HEK293 (cell line): Measurements from ENCODE around the gene TPM1.

Experiments
- CTCF ChIA-PET: fragments of 350-600 bp; formaldehyde crosslinking; extraction: SDS; loops from one replicate; lab custom pipeline; 2021; ENCODE audit warnings: antibody characterized with exemption; lab: Yijun Ruan, JAX
- POLR2A ChIA-PET: fragments of 300-600 bp; formaldehyde crosslinking; extraction: SDS; loops from one replicate; lab custom pipeline; 2020; ENCODE audit warnings: antibody characterized with exemption, inconsistent platforms; lab: Yijun Ruan, JAX
- H3K27ac ChIP-seq: fragments of 200-500 bp; sonication (Bioruptor generic); 2 replicates; pipeline ENCODE4 v1.5.1; 2014; ENCODE audit warnings: low read depth, low read length, control low read depth, inconsistent platforms; ENCODE audit errors: extremely low read depth
- H3K36me3 ChIP-seq, 2 experiments: fragments of 200-500 bp in 1 of 2; sonication (Bioruptor generic) in 1 of 2; 1 replicate in 1 of 2; 2 replicates in 1 of 2; pipeline ENCODE4 v1.5.1; 2014 to 2017; ENCODE audit warnings: inconsistent platforms in 2 of 2, low read length in 2 of 2; ENCODE audit not compliant: control insufficient read depth in 2 of 2, insufficient read depth in 1 of 2
- H3K4me1 ChIP-seq: fragments of 200-500 bp; sonication (Bioruptor generic); 2 replicates; pipeline ENCODE4 v1.5.1; 2014; ENCODE audit warnings: mild to moderate bottlenecking, low read length, inconsistent platforms; ENCODE audit not compliant: control insufficient read depth, insufficient read depth
- H3K4me3 ChIP-seq: 2 replicates; pipeline ENCODE4 v1.5.1; 2011; ENCODE audit warnings: low read depth, mild to moderate bottlenecking, control low read depth, low read length, moderate library complexity
- H3K9me3 ChIP-seq: fragments of 200-500 bp; sonication (Bioruptor generic); 2 replicates; pipeline ENCODE4 v1.5.1; 2014; ENCODE audit warnings: low read depth, low read length, inconsistent platforms; ENCODE audit not compliant: control insufficient read depth, insufficient read depth
- KLF1 ChIP-seq: fragments of 450-650 bp; formaldehyde crosslinking; IDR thresholded peaks from 2 replicates; pipeline ENCODE4 v1.5.1; 2016; ENCODE audit warnings: missing biosample characterization, missing genetic modification characterization
- KLF9 ChIP-seq: fragments of 450-650 bp; formaldehyde crosslinking; IDR thresholded peaks from 2 replicates; pipeline ENCODE4 v1.5.1; 2016; ENCODE audit warnings: missing biosample characterization, missing genetic modification characterization, low read depth
- MYNN ChIP-seq: fragments of 450-650 bp; formaldehyde crosslinking; IDR thresholded peaks from 2 replicates; pipeline ENCODE4 v1.5.1; 2016; ENCODE audit warnings: missing biosample characterization, missing genetic modification characterization, borderline replicate concordance
- ZEB2 ChIP-seq: fragments of 450-650 bp; formaldehyde crosslinking; IDR thresholded peaks from 2 replicates; pipeline ENCODE4 v1.5.1; 2016; ENCODE audit warnings: missing biosample characterization, missing genetic modification characterization
- ZNF221 ChIP-seq: fragments of 450-650 bp; formaldehyde crosslinking; IDR thresholded peaks from 2 replicates; pipeline ENCODE4 v1.5.1; 2017; ENCODE audit warnings: missing biosample characterization, missing genetic modification characterization, borderline replicate concordance
- ZNF248 ChIP-seq: fragments of 450-650 bp; formaldehyde crosslinking; IDR thresholded peaks from 2 replicates; pipeline ENCODE4 v1.5.1; 2017; ENCODE audit warnings: missing biosample characterization, missing genetic modification characterization
- ZNF292 ChIP-seq: fragments of 450-650 bp; formaldehyde crosslinking; IDR thresholded peaks from 2 replicates; pipeline ENCODE4 v1.5.1; 2016; ENCODE audit warnings: low read depth, missing biosample characterization, missing genetic modification characterization, borderline replicate concordance
- ZNF311 ChIP-seq: fragments of 450-650 bp; formaldehyde crosslinking; IDR thresholded peaks from 2 replicates; pipeline ENCODE4 v1.5.1; 2017; ENCODE audit warnings: missing biosample characterization, missing genetic modification characterization, borderline replicate concordance
- ZNF341 ChIP-seq: fragments of 450-650 bp; formaldehyde crosslinking; IDR thresholded peaks from 2 replicates; pipeline ENCODE4; 2016; ENCODE audit warnings: low read depth, missing biosample characterization, missing genetic modification characterization
- ZNF37A ChIP-seq: fragments of 450-650 bp; IDR thresholded peaks from 2 replicates; pipeline ENCODE4 v1.5.1; 2018; ENCODE audit warnings: missing biosample characterization, missing genetic modification characterization
- ZNF404 ChIP-seq: fragments of 450-650 bp; formaldehyde crosslinking; IDR thresholded peaks from 2 replicates; pipeline ENCODE4 v1.5.1; 2017; ENCODE audit warnings: missing biosample characterization, missing genetic modification characterization
- ZNF626 ChIP-seq: fragments of 450-650 bp; sonication (Bioruptor Pico); formaldehyde crosslinking; IDR thresholded peaks from 2 replicates; pipeline ENCODE4 v1.5.1; 2018; ENCODE audit warnings: missing biosample characterization, missing genetic modification characterization, inconsistent platforms
- ZNF670 ChIP-seq: fragments of 450-650 bp; formaldehyde crosslinking; IDR thresholded peaks from 2 replicates; pipeline ENCODE4 v1.5.1; 2016; ENCODE audit warnings: missing biosample characterization, missing genetic modification characterization, low read depth
- ZNF76 ChIP-seq: fragments of 450-650 bp; formaldehyde crosslinking; IDR thresholded peaks from 2 replicates; pipeline ENCODE4; 2016; ENCODE audit warnings: low read depth, missing biosample characterization, missing genetic modification characterization, borderline replicate concordance
- ZNF776 ChIP-seq: fragments of 450-650 bp; formaldehyde crosslinking; IDR thresholded peaks from 2 replicates; pipeline ENCODE4 v1.5.0; 2017; ENCODE audit warnings: missing biosample characterization, missing genetic modification characterization, borderline replicate concordance
- TF ChIP-seq, protein P1 (sequence below): sonication (generic); formaldehyde crosslinking; IDR thresholded peaks from 2 replicates; pipeline ENCODE4 v1.8.1; 2022; ENCODE audit warnings: mild to moderate bottlenecking, moderate library complexity, missing genetic modification reagents
- TF ChIP-seq, protein P2 (sequence below): fragments of 450-650 bp; formaldehyde crosslinking; IDR thresholded peaks from 2 replicates; pipeline ENCODE4 v1.5.1; 2016; ENCODE audit warnings: missing biosample characterization, missing genetic modification characterization
- TF ChIP-seq, protein P3 (sequence below): fragments of 450-650 bp; formaldehyde crosslinking; IDR thresholded peaks from 2 replicates; pipeline ENCODE4 v1.5.1; 2016; ENCODE audit warnings: missing biosample characterization, missing genetic modification characterization
- TF ChIP-seq, protein P4 (sequence below): fragments of 450-650 bp; formaldehyde crosslinking; IDR thresholded peaks from 2 replicates; pipeline ENCODE4 v1.5.1; 2016; ENCODE audit warnings: missing biosample characterization, missing genetic modification characterization
- TF ChIP-seq, protein P5 (sequence below): fragments of 450-650 bp; formaldehyde crosslinking; IDR thresholded peaks from 2 replicates; pipeline ENCODE4 v1.5.1; 2016; ENCODE audit warnings: missing biosample characterization, missing genetic modification characterization
- TF ChIP-seq, protein P6 (sequence below): fragments of 450-650 bp; formaldehyde crosslinking; IDR thresholded peaks from 2 replicates; pipeline ENCODE4 v1.5.1; 2016; ENCODE audit warnings: missing biosample characterization, missing genetic modification characterization

The TPM1 gene

DNA sequence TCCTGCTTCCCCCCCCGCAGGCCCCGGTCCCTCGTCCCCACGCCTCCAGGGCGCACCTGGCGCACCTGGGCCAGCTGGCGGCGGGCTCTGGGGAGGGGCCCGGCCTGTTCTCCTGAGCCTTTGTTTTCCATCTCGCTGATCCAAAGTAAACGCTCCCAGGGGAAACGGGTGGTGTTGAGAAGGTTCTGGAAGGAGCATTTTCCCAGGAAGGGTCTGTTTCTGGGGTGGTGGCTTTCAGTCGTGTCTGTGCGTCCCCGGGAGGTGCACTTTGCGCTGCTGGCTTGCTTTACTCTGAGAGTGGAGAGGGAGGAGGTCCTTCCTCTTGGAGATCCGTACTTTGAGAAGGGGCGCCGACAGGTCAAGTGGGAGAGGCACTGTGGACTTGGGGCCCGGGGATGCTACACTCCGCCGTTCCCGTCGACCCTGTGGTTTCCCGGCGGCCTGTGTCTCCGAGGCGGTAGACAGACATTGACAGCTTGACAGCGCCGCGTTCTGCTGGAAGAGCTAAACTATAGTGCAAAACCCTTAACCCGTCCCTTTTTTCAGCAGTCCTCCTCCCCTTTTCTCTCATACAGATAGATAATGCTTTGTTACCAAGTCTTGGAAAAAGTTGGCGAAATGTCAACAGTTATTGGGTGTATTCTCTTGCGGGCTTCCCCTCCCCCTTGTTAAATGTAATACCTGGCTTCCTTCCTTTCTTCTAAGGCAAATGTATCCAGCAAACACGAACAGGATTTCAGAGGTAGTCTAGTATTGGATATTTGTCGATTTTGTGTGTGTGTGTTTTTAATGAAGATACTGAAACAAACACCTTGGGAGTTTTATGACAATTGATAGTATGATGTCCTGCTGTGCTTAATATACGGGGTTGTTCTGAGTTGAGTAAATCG, 6.5 kb downstream of the TPM1 start (continued):
- TF ChIP-seq KLF1 (tag by site-specific recombination) (no peak; the same call in 1 of the 2 replicates), ZNF341 (tag by site-specific recombination) (peak; percentile 79), ZNF292 (tag by site-specific recombination) (no peak), ZEB2 (tag by site-specific recombination) (peak; percentile 14; the same call in 1 of the 2 replicates), KLF9 (tag by site-specific recombination) (0 out of 2 replicates have a peak, but pooled peaks have one; percentile 0), ZNF76 (tag by site-specific recombination) (peak; percentile 87)
- TF ChIP-seq, protein P1, sequence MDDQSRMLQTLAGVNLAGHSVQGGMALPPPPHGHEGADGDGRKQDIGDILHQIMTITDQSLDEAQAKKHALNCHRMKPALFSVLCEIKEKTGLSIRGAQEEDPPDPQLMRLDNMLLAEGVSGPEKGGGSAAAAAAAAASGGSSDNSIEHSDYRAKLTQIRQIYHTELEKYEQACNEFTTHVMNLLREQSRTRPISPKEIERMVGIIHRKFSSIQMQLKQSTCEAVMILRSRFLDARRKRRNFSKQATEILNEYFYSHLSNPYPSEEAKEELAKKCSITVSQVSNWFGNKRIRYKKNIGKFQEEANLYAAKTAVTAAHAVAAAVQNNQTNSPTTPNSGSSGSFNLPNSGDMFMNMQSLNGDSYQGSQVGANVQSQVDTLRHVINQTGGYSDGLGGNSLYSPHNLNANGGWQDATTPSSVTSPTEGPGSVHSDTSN (CRISPR knock-in tag) = no peak
- TF ChIP-seq, protein P2, sequence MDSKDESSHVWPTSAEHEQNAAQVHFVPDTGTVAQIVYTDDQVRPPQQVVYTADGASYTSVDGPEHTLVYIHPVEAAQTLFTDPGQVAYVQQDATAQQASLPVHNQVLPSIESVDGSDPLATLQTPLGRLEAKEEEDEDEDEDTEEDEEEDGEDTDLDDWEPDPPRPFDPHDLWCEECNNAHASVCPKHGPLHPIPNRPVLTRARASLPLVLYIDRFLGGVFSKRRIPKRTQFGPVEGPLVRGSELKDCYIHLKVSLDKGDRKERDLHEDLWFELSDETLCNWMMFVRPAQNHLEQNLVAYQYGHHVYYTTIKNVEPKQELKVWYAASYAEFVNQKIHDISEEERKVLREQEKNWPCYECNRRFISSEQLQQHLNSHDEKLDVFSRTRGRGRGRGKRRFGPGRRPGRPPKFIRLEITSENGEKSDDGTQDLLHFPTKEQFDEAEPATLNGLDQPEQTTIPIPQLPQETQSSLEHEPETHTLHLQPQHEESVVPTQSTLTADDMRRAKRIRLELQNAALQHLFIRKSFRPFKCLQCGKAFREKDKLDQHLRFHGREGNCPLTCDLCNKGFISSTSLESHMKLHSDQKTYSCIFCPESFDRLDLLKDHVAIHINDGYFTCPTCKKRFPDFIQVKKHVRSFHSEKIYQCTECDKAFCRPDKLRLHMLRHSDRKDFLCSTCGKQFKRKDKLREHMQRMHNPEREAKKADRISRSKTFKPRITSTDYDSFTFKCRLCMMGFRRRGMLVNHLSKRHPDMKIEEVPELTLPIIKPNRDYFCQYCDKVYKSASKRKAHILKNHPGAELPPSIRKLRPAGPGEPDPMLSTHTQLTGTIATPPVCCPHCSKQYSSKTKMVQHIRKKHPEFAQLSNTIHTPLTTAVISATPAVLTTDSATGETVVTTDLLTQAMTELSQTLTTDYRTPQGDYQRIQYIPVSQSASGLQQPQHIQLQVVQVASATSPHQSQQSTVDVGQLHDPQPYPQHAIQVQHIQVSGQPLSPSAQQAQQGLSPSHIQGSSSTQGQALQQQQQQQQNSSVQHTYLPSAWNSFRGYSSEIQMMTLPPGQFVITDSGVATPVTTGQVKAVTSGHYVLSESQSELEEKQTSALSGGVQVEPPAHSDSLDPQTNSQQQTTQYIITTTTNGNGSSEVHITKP (tag by site-specific recombination) = peak; percentile 79
- TF ChIP-seq, protein P3, sequence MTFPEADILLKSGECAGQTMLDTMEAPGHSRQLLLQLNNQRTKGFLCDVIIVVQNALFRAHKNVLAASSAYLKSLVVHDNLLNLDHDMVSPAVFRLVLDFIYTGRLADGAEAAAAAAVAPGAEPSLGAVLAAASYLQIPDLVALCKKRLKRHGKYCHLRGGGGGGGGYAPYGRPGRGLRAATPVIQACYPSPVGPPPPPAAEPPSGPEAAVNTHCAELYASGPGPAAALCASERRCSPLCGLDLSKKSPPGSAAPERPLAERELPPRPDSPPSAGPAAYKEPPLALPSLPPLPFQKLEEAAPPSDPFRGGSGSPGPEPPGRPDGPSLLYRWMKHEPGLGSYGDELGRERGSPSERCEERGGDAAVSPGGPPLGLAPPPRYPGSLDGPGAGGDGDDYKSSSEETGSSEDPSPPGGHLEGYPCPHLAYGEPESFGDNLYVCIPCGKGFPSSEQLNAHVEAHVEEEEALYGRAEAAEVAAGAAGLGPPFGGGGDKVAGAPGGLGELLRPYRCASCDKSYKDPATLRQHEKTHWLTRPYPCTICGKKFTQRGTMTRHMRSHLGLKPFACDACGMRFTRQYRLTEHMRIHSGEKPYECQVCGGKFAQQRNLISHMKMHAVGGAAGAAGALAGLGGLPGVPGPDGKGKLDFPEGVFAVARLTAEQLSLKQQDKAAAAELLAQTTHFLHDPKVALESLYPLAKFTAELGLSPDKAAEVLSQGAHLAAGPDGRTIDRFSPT = no peak
- TF ChIP-seq, protein P4, sequence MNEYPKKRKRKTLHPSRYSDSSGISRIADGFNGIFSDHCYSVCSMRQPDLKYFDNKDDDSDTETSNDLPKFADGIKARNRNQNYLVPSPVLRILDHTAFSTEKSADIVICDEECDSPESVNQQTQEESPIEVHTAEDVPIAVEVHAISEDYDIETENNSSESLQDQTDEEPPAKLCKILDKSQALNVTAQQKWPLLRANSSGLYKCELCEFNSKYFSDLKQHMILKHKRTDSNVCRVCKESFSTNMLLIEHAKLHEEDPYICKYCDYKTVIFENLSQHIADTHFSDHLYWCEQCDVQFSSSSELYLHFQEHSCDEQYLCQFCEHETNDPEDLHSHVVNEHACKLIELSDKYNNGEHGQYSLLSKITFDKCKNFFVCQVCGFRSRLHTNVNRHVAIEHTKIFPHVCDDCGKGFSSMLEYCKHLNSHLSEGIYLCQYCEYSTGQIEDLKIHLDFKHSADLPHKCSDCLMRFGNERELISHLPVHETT (tag by site-specific recombination) = no peak

DNA sequence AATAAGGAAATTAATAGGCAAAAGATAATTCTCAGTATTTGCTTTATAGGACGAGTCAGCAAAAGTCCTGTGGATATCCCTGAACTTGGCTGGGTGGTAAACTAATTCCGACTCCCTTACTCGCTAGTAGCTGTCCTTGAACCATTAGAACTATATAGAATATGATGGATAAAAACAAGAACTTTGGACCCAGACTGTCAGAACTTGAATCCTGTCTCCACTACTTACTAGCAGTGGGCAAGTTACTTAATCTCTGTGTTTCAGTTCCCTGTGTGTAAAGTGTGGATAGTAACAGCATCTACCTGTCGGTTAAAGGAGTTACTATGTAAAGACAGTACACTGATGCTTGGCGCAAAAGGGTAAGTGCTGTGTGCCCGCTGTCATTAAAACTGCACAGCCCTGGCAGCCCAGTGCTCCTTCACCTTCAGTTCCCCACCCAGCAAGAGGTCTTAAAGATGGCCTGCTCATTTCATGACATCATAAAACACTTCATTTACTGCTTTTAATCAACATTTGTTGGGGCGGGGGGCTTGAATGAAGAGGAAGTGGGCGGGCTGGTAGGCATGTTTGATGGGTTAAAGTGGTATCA, 7.3 kb downstream of the TPM1 start:
- no peak overlapping the region for H3K4me3 ChIP-seq
- H3K27ac ChIP-seq = peak overlapping the region; percentile 68; the same call in 1 of the 2 replicates
- no peaks in the 10 kb centered on the region for H3K9me3 ChIP-seq
- H3K4me1 ChIP-seq = peaks cover 41% of the 10 kb centered on the region
- H3K36me3 ChIP-seq = no peaks in the 10 kb centered on the region
- POLR2A ChIA-PET = no interaction called here
- CTCF ChIA-PET = interaction anchor here (0.6 kb wide), 1 partner anchor 308 kb away, joined by 3 read pairs; no protein-coding TSS in a partner anchor
- TF ChIP-seq, protein P5, sequence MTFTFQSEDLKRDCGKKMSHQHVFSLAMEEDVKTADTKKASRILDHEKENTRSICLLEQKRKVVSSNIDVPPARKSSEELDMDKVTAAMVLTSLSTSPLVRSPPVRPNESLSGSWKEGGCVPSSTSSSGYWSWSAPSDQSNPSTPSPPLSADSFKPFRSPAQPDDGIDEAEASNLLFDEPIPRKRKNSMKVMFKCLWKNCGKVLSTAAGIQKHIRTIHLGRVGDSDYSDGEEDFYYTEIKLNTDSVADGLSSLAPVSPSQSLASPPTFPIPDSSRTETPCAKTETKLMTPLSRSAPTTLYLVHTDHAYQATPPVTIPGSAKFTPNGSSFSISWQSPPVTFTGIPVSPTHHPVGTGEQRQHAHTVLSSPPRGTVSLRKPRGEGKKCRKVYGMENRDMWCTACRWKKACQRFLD (tag by site-specific recombination) = no peak
- TF ChIP-seq ZNF248 (tag by site-specific recombination) (no peak), ZNF311 (no peak), ZNF670 (no peak), ZNF776 (tag by site-specific recombination) (no peak), ZNF626 (tag by site-specific recombination) (no peak), MYNN (tag by site-specific recombination) (no peak), ZNF37A (tag by site-specific recombination) (no peak), ZNF404 (no peak), ZNF221 (tag by site-specific recombination) (no peak)
- TF ChIP-seq, protein P6, sequence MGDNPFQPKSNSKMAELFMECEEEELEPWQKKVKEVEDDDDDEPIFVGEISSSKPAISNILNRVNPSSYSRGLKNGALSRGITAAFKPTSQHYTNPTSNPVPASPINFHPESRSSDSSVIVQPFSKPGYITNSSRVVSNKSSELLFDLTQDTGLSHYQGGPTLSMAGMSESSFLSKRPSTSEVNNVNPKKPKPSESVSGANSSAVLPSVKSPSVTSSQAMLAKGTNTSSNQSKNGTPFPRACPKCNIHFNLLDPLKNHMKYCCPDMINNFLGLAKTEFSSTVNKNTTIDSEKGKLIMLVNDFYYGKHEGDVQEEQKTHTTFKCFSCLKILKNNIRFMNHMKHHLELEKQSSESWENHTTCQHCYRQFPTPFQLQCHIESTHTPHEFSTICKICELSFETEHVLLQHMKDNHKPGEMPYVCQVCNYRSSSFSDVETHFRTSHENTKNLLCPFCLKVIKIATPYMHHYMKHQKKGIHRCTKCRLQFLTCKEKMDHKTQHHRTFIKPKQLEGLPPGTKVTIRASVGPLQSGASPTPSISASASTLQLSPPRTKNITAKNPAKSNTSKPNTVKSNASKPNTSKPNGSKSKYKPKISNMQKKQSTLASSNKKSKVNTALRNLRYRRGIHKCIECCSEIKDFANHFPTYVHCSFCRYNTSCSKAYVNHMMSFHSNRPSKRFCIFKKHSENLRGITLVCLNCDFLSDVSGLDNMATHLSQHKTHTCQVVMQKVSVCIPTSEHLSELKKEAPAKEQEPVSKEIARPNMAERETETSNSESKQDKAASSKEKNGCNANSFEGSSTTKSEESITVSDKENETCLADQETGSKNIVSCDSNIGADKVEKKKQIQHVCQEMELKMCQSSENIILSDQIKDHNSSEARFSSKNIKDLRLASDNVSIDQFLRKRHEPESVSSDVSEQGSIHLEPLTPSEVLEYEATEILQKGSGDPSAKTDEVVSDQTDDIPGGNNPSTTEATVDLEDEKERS (tag by site-specific recombination) = no peak
